Stimulated activated effector memory CD8-positive, alpha-beta T cell treated with anti-CD3 and anti-CD28 coated beads, Interleukin-12 subunit alpha, Interleukin-12 subunit beta, amount 100 ng/mL, for 72 hours (primary cell): ENCODE results near the gene SREBF2.

Experiments
- ATAC-seq: fragments of 150-1000 bp; cut with Tn5 transposase; 2 replicates; pipeline ENCODE4 v1.10.0; 2021
- DNase-seq, 2 donors: peaks; one replicate each; pipeline ENCODE4 v3.0.0; 2021 to 2022; ENCODE audit warnings: low spot score in 2 of 2
- H3K27ac Mint-ChIP-seq: one replicate; pipeline ENCODE4 v1.8.0; 2022; ENCODE audit warnings: mild to moderate bottlenecking, mixed read lengths
- H3K36me3 Mint-ChIP-seq: one replicate; pipeline ENCODE4 v1.8.0; 2022; ENCODE audit warnings: mild to moderate bottlenecking, mixed read lengths
- H3K4me1 Mint-ChIP-seq: one replicate; pipeline ENCODE4 v1.8.0; 2022; ENCODE audit warnings: mixed read lengths
- H3K4me3 Mint-ChIP-seq: one replicate; pipeline ENCODE4 v1.8.0; 2022; ENCODE audit warnings: mild to moderate bottlenecking, mixed read lengths
- H3K9me3 Mint-ChIP-seq: one replicate; pipeline ENCODE4 v1.8.0; 2022; ENCODE audit warnings: mixed read lengths

Gene SREBF2

GRCh38 chr22:41923595-41924276 lies 90.8 kb downstream of the SREBF2 start:
- no peak overlapping the region for H3K4me3 Mint-ChIP-seq
- peaks cover 37% of the 10 kb centered on the region for H3K4me1 Mint-ChIP-seq
- no peaks in the 10 kb centered on the region for H3K9me3 Mint-ChIP-seq
- H3K36me3 Mint-ChIP-seq = peaks cover 18% of the 10 kb centered on the region
- no peak overlapping the region for H3K27ac Mint-ChIP-seq
- ATAC-seq (no peak), DNase-seq (no peak)

- no peaks in the 10 kb centered on the region for H3K9me3 Mint-ChIP-seq
- H3K36me3 Mint-ChIP-seq = peaks cover 22% of the 10 kb centered on the region
- DNase-seq (peak; percentile 83 to 87), ATAC-seq (peak; percentile 87)
- H3K4me1 Mint-ChIP-seq = peaks cover 38% of the 10 kb centered on the region
- H3K4me3 Mint-ChIP-seq = peak overlapping the region; percentile 79
- H3K27ac Mint-ChIP-seq = peak overlapping the region; percentile 80
Observed at GRCh38 chr22:41925783-41926460, 93.0 kb downstream of the SREBF2 start.

- DNase-seq (no peak), ATAC-seq (no peak)
- H3K4me3 Mint-ChIP-seq = peak overlapping the region; percentile 67
- H3K4me1 Mint-ChIP-seq = peaks cover 38% of the 10 kb centered on the region
- no peaks in the 10 kb centered on the region for H3K9me3 Mint-ChIP-seq
- H3K27ac Mint-ChIP-seq = peak overlapping the region; percentile 87
- H3K36me3 Mint-ChIP-seq = peaks cover 22% of the 10 kb centered on the region
Observed at GRCh38 chr22:41927813-41928212, 94.9 kb downstream of the SREBF2 start.

GRCh38 chr22:41928593-41929417 lies 95.9 kb downstream of the SREBF2 start:
- Mint-ChIP-seq H3K36me3 (peaks cover 14% of the 10 kb centered on the region), H3K4me3 (peak overlapping the region; percentile 67)

GRCh38 chr22:41929418-41929810 lies 96.5 kb downstream of the SREBF2 start:
- H3K4me3 Mint-ChIP-seq = no peak overlapping the region

More at GRCh38 chr22:41928593-41929417, 95.9 kb downstream of the SREBF2 start:
- peak overlapping the region; percentile 87 for H3K27ac Mint-ChIP-seq
- no peak for ATAC-seq
- no peaks in the 10 kb centered on the region for H3K9me3 Mint-ChIP-seq
- peaks cover 38% of the 10 kb centered on the region for H3K4me1 Mint-ChIP-seq
- no peak for DNase-seq

GRCh38 chr22:41931701-41932269 lies 98.9 kb downstream of the SREBF2 start:
- H3K27ac Mint-ChIP-seq = peak overlapping the region; percentile 50
- no peak for DNase-seq
- no peak for ATAC-seq
- H3K4me3 Mint-ChIP-seq = no peak overlapping the region
- peaks cover 25% of the 10 kb centered on the region for H3K36me3 Mint-ChIP-seq
- no peaks in the 10 kb centered on the region for H3K9me3 Mint-ChIP-seq
- H3K4me1 Mint-ChIP-seq = peaks cover 29% of the 10 kb centered on the region

More at GRCh38 chr22:41929418-41929810, 96.5 kb downstream of the SREBF2 start:
- ATAC-seq (no peak), DNase-seq (no peak)
- H3K9me3 Mint-ChIP-seq = no peaks in the 10 kb centered on the region
- peaks cover 38% of the 10 kb centered on the region for H3K4me1 Mint-ChIP-seq
- H3K27ac Mint-ChIP-seq = peak overlapping the region; percentile 87
- peaks cover 14% of the 10 kb centered on the region for H3K36me3 Mint-ChIP-seq

- Mint-ChIP-seq H3K4me3 (no peak overlapping the region), H3K27ac (peak overlapping the region; percentile 70), H3K36me3 (peaks cover 31% of the 10 kb centered on the region), H3K9me3 (no peaks in the 10 kb centered on the region), H3K4me1 (peaks cover 25% of the 10 kb centered on the region)
- no peak for ATAC-seq
- DNase-seq = no peak
Observed at GRCh38 chr22:41932353-41932752, 99.4 kb downstream of the SREBF2 start.

GRCh38 chr22:41933411-41934177 lies 100.7 kb downstream of the SREBF2 start:
- Mint-ChIP-seq H3K36me3 (peaks cover 34% of the 10 kb centered on the region), H3K27ac (peak overlapping the region; percentile 70), H3K4me3 (no peak overlapping the region), H3K9me3 (no peaks in the 10 kb centered on the region), H3K4me1 (peaks cover 14% of the 10 kb centered on the region)
- ATAC-seq (no peak), DNase-seq (no peak)

- Mint-ChIP-seq H3K4me1 (peaks cover 14% of the 10 kb centered on the region), H3K27ac (no peak overlapping the region), H3K36me3 (peaks cover 38% of the 10 kb centered on the region), H3K9me3 (no peaks in the 10 kb centered on the region), H3K4me3 (no peak overlapping the region)
- DNase-seq = no peak
- no peak for ATAC-seq
Observed at GRCh38 chr22:41934284-41935014, 101.5 kb downstream of the SREBF2 start.

GRCh38 chr22:41935015-41935351 lies 102.1 kb downstream of the SREBF2 start:
- ATAC-seq (no peak), DNase-seq (no peak)
- Mint-ChIP-seq H3K4me1 (peaks cover 19% of the 10 kb centered on the region), H3K27ac (no peak overlapping the region), H3K4me3 (no peak overlapping the region), H3K36me3 (peaks cover 43% of the 10 kb centered on the region), H3K9me3 (no peaks in the 10 kb centered on the region)

GRCh38 chr22:41935509-41935908 lies 102.6 kb downstream of the SREBF2 start:
- no peaks in the 10 kb centered on the region for H3K9me3 Mint-ChIP-seq
- ATAC-seq (no peak), DNase-seq (no peak)
- peaks cover 49% of the 10 kb centered on the region for H3K36me3 Mint-ChIP-seq
- H3K4me3 Mint-ChIP-seq = no peak overlapping the region
- H3K27ac Mint-ChIP-seq = peak overlapping the region; percentile 80
- H3K4me1 Mint-ChIP-seq = peaks cover 25% of the 10 kb centered on the region

- Mint-ChIP-seq H3K4me3 (no peak overlapping the region), H3K4me1 (peaks cover 38% of the 10 kb centered on the region), H3K9me3 (no peaks in the 10 kb centered on the region), H3K27ac (no peak overlapping the region), H3K36me3 (peaks cover 62% of the 10 kb centered on the region)
- ATAC-seq (no peak), DNase-seq (no peak)
Observed at GRCh38 chr22:41936894-41937169, 103.9 kb downstream of the SREBF2 start.

- Mint-ChIP-seq H3K9me3 (no peaks in the 10 kb centered on the region), H3K27ac (peak overlapping the region; percentile 99), H3K36me3 (peaks cover 96% of the 10 kb centered on the region), H3K4me3 (peak overlapping the region; percentile 95), H3K4me1 (peaks cover 52% of the 10 kb centered on the region)
- DNase-seq (peak; percentile 69 to 95), ATAC-seq (peak; percentile 85)
Observed at GRCh38 chr22:41939981-41940831, 107.3 kb downstream of the SREBF2 start.
